ENCODE data around the gene AEBP2. TPM values are rescaled to one million over a fixed set of nuclear protein-coding genes. Genes with fewer than 3 reads are reported as not detected.
A peak's percentile ranks its signal among the peaks of the same experiment; 100 is the strongest.

Gene AEBP2
- total and polyA plus RNA-seq, 2 of the 8 experiments (the other 6 are each of a cell fraction or from before 2014, with no cell fraction given) = 13.6 to 61.4 TPM

DNA sequence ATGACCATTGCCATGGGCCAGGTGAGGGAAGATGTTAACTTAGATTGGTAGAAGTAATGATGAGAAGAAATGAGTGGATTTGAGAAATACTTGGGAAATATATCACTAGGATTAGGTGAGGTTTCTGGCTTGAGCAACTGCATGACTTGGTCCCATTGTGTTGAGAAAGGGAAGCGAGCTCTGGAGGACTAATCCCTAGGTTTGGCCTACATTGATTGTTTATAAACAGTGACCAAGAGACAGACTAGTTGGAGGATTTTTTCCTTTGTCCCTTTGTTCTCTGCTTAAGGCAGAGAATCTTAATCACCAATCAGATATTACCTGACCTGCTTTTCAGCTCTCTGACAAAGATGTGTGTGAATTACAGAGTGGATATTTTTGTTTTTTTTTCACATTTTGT is 100.5 kb downstream of the AEBP2 start:
- Histone ChIP-seq H3K79me1 (ENCODE audit: low read depth, low read length) (no peaks in the 10 kb centered on the region), H2BK120ac (replicated peaks; ENCODE audit: low read depth, low read length) (no peak overlapping the region), H3K14ac (ENCODE audit: insufficient read length) (no peak overlapping the region), H3K23ac (ENCODE audit: insufficient read length) (no peak overlapping the region), H2BK20ac (ENCODE audit: low read length) (no peak overlapping the region), H4K91ac (replicated peaks; ENCODE audit: insufficient read length, low read length) (no peak overlapping the region), H4K5ac (ENCODE audit: insufficient read length, low read depth, low read length) (no peak overlapping the region), H3K4me3 (ENCODE audit: extremely low read depth in 1 of 4, insufficient read depth in 2 of 4, low read depth in 3 of 4, low read length in 4 of 4) (no peak overlapping the region), H2BK12ac (ENCODE audit: low read depth, low read length) (no peak overlapping the region), H3K18ac (ENCODE audit: extremely low read depth, low read length) (no peak overlapping the region), H3K36me3 (ENCODE audit: control insufficient read depth in 2 of 4, insufficient read depth in 4 of 4, low read length in 3 of 4) (no peaks in the 10 kb centered on the region), H4K20me1 (replicated peaks in 1 of 2; ENCODE audit: control insufficient read depth in 1 of 2, insufficient read depth in 2 of 2, low read length in 2 of 2) (no peaks in the 10 kb centered on the region), H3K27me3 (replicated peaks in 1 of 4; ENCODE audit: control insufficient read depth in 3 of 4, extremely low read depth in 1 of 4, insufficient read depth in 3 of 4, low read length in 3 of 4) (no peaks in the 10 kb centered on the region), H3K23me2 (ENCODE audit: low read depth, low read length) (no peaks in the 10 kb centered on the region), H3K9me3 (ENCODE audit: insufficient read depth in 2 of 2, low read depth in 1 of 2, low read length in 1 of 2) (no peaks in the 10 kb centered on the region), H3K4me1 (replicated peaks in 1 of 4; ENCODE audit: control insufficient read depth in 3 of 4, insufficient read depth in 4 of 4, low read length in 3 of 4) (peaks cover 0 to 2% (median 0%) of the 10 kb centered on the region in 4 experiments; a peak in 1 of 7 replicates), H2BK15ac (ENCODE audit: low read length) (no peak overlapping the region), H3K56ac (replicated peaks; ENCODE audit: insufficient read length, low read depth, low read length) (no peak overlapping the region), H2AFZ (ENCODE audit: low read length) (no peak overlapping the region), H4K8ac (ENCODE audit: extremely low read depth, insufficient read depth, low read length) (no peak overlapping the region), H3K79me2 (ENCODE audit: control insufficient read depth in 1 of 2, insufficient read depth in 2 of 2, low read length in 2 of 2) (no peaks in the 10 kb centered on the region), H3K4me2 (ENCODE audit: insufficient read depth in 1 of 2, low read depth in 2 of 2, low read length in 2 of 2) (no peak overlapping the region), H2AK5ac (ENCODE audit: low read depth, low read length) (no peak overlapping the region), H2BK5ac (ENCODE audit: low read depth, low read length) (no peak overlapping the region), H3K9ac (replicated peaks in 1 of 4; ENCODE audit: extremely low read depth in 1 of 4, low read depth in 3 of 4, low read length in 3 of 4) (no peak overlapping the region), H3K4ac (replicated peaks; ENCODE audit: insufficient read length, low read depth, low read length) (no peak overlapping the region), H3K27ac (ENCODE audit: low read depth, low read length) (peak overlapping the region; percentile 22; the same call in 1 of the 2 replicates)
- no peak for FAIRE-seq
- CTCF ChIA-PET (ENCODE audit: partially characterized antibody) = no interaction called here
- DNase-seq (ENCODE audit: low read depth in 1 of 2, low spot score in 2 of 2) = no peak
- WGBS, 2 experiments (ENCODE audit: extremely low coverage in 1 of 2, insufficient coverage in 1 of 2, insufficient read length in 1 of 2, insufficient replicate concordance in 2 of 2, low coverage in 1 of 2, low lambda C conversion rate in 2 of 2, missing lambda C conversion rate in 1 of 2) = 81% methylated on average over 1 of the region's 1 CpG; no CpG with 5 or more reads in 1 of the 2 experiments
- POLR2A ChIA-PET (ENCODE audit: partially characterized antibody) = interaction anchor here (0.6 to 1.1 kb wide), 2 partner anchors 11 to 149 kb away, joined by 3 read pairs; no protein-coding TSS in a partner anchor
- no peak for TF ChIP-seq MAFK (IDR thresholded peaks at IDR 0.05; ENCODE audit: low read depth, low read length)
- TF ChIP-seq SIRT6 (IDR thresholded peaks at IDR 0.05; ENCODE audit: low read length) = no peak
- TF ChIP-seq CBX8 (IDR thresholded peaks at IDR 0.05; ENCODE audit: borderline replicate concordance, low read depth, low read length) = no peak
- TF ChIP-seq POLR2A (IDR thresholded peaks at IDR 0.05; ENCODE audit: control extremely low read depth in 1 of 2, low read depth in 2 of 2, low read length in 2 of 2) = no peak
- no peak for TF ChIP-seq HDAC2 (IDR thresholded peaks at IDR 0.05; ENCODE audit: borderline replicate concordance in 1 of 2, low read depth in 2 of 2, low read length in 2 of 2)
- no peak for TF ChIP-seq TAF7 (optimal IDR thresholded peaks at IDR 0.05; ENCODE audit: borderline replicate concordance, low read depth, low read length)
- no peak for TF ChIP-seq SIN3A (conservative IDR thresholded peaks at IDR 0.05 in 1 of 2, IDR thresholded peaks at IDR 0.05 in 1 of 2; ENCODE audit: low read depth in 1 of 2, low read length in 2 of 2)
- no peak for TF ChIP-seq KDM1A (IDR thresholded peaks at IDR 0.05; ENCODE audit: borderline replicate concordance, low read length)
- no peak for TF ChIP-seq SP1 (IDR thresholded peaks at IDR 0.05; ENCODE audit: low read depth, low read length)
- TF ChIP-seq, protein P1, sequence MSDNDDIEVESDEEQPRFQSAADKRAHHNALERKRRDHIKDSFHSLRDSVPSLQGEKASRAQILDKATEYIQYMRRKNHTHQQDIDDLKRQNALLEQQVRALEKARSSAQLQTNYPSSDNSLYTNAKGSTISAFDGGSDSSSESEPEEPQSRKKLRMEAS (IDR thresholded peaks at IDR 0.05) = no peak
- TF ChIP-seq NANOG (IDR thresholded peaks at IDR 0.05; ENCODE audit: insufficient read depth, low read depth, low read length, poor library complexity, severe bottlenecking) = no peak
- TF ChIP-seq YY1 (IDR thresholded peaks at IDR 0.05; ENCODE audit: low read depth, low read length) = no peak
- no peak for TF ChIP-seq BACH1 (IDR thresholded peaks at IDR 0.05; ENCODE audit: low read length)

Measured in H1 (cell line).